Measurements from ENCODE around the gene GTSF1L.

Gene GTSF1L

DNA sequence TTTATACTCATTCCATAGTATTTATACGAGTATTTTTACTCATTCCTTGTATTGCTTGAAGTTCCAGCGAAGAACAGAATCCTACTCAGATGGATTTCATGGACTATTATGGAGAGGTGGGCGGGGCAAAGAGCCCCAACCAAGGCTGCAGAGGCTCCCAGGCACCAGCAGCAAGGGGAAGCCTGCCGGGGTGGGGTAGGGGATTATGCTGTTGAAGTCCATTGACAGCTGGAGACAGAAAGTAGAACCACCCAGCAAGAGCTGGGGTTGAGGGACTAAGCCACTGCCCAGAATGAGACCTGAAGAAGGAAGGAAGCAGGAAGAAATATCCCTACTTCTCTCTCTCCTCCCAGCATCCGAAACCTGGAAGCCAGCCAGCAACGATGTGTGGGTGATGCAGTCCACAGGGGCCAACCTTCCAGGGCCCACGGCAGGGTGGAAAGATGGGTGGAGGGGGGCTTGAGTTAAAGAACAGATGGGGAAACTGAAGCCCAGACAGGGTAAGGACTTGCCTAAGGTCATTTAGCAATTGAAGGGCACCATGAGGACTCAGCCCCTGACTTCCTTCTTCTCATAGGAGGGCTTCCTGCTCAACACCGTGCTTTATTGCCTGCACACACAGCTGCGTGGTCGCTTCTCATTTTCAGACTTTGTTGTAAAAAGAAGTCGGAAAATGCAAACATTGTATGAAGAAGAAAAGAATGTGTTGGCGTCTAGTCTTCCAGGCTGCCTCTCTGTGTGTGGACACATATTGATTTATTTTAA, 18.3 kb upstream of the GTSF1L start:
- DNase-seq (ENCODE audit: low spot score): no peak

DNA sequence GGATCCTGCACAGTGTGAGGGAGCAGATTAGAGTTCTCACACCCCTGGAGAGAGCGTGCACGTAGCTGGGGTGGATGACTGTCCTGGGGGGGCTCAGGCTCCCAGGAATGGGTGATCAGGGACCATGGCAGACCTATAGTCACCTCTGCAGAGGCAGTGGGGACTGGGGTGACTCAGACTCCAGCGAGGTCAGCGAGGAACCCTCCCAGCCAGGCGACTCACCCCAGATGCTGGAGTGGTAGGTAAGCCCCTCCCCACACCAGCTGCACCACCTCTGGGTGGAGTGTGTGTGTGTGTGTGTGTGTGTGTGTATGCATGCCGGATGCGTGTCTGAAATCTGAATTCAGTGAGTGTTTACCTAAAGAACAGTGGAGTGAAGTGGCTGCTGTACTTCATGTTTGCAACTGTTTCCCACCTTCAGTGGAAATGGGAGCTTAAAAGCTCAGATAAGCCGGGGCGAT, 17.4 kb upstream of the GTSF1L start:
- DNase-seq (ENCODE audit: low spot score): no peak

- DNase-seq (ENCODE audit: low spot score): no peak
These were observed 13.8 kb upstream of the GTSF1L start for GRCh38 chr20:43740642-43741041.

DNA sequence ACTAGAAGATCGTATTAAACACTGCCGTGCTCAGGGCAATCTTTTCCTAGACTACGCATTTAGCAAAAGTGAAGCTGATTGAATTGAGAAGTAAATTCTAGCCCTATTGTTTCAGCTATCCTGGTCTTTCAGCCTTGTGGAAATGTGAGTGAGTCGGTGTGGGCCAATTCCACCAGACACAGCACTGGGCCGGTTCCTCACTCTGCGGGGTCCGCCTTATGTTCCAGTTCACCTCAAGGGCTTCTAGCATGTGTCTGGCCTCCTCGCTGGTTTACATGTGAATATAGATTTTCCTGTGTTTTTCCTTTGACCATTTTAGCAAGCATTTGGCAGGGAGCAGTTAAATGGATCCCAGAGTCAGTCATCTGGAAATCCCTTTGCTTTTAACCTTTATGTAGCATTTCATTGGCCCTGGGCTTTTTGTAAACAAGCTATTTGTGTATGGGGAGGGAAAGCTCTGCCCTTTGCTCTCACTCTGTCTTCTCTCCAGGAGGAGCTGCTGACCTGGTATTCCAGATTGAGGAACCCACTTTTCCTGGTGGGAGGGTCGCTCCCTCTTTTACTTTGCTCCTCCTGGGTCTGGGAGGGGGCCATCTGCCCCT, 12.4 kb upstream of the GTSF1L start:
- DNase-seq (ENCODE audit: low spot score): no peak

- no peak for DNase-seq (ENCODE audit: low spot score)
These were observed 11.1 kb upstream of the GTSF1L start for GRCh38 chr20:43737925-43738324.

DNA sequence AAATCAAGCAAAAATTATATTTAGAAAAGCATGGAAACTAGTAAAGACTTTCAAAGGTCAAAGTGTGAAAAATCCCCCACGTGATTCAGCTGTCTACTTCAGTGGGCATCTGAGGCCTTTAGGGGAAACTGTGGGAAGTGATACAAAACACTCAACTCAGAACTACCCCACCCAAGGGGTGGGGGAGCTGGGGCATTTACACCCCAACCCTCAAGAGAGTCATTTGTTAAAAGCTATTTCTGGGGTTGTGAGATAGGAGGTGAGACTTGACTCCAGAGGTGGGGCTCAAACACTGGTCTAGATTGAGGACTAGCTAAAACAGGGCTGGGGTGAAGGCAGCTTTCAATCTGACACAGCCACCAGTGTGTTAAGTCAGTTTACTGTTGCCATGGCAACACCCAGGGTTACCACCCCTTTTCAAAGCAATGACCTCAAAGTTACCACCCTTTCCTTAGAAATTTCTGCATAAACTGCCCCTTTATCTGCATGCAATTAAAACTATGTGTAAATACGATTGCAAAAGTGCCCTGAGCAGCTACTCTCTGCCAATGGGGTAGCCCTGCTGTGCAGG, 9.9 kb upstream of the GTSF1L start:
- peak; percentile 27 for DNase-seq (ENCODE audit: low spot score)

- no peak for DNase-seq (ENCODE audit: low spot score)
These were observed 5.1 kb upstream of the GTSF1L start for GRCh38 chr20:43731927-43732326.

- DNase-seq (ENCODE audit: low spot score): no peak
These were observed 4.7 kb upstream of the GTSF1L start for GRCh38 chr20:43731469-43731868.

- DNase-seq (ENCODE audit: low spot score): no peak
These were observed 2.0 kb upstream of the GTSF1L start for GRCh38 chr20:43728686-43729255.

DNA sequence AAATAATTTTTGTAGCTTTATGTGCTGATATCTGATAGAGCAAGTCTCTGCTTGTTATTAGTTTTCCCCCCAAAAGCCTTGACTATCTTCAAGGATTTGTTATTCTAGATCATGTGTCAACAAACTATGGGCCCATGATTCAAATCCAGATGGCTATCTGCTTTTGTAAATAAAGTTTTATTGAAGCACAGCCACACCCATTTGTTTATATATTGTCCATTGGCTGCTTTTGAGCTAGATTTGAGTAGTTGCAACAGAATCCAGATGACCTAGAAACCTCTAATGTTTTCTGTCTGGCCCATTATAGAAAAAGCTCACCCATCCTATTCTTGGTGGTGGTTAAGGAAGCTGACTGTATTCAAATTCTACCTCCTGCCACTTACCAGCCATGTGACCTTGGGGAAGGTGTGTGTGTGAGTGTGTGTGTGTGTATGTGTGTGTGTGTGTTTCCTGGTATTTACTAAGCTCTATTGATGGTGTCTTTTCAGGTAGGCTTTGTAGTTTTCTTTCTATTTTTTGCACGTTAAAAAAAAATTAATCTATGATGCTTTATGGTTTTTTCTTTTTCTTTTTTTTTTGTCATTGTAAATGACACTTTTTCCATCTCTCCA, 1.3 kb upstream of the GTSF1L start:
- peak; percentile 59 for DNase-seq (ENCODE audit: low spot score)

- no peak for DNase-seq (ENCODE audit: low spot score)
These were observed 469 bp downstream of the GTSF1L start for GRCh38 chr20:43726333-43726732.

GRCh38 chr20:43725666-43726065, 1.1 kb downstream of the GTSF1L start:
- DNase-seq (ENCODE audit: low spot score): no peak

DNA sequence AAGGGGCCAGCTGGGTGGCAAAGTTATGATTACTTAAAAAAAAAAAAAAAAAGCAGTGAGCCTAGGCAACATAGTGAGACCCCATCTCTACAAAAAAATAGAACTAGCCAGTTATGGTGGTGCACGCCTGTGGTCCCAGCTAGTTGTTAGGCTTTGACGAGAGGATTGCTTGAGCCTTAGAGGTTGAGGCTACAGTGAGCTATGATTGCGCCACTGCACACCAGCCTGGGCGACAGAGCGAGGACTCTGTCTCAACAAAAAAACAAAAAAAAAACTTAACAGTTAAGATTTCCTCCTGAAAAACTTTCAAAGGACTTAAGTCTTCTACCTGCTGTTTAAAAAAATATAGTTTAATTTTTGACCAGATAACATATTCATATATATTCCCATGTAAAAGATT, 2.4 kb downstream of the GTSF1L start:
- no peak for DNase-seq (ENCODE audit: low spot score)

DNA sequence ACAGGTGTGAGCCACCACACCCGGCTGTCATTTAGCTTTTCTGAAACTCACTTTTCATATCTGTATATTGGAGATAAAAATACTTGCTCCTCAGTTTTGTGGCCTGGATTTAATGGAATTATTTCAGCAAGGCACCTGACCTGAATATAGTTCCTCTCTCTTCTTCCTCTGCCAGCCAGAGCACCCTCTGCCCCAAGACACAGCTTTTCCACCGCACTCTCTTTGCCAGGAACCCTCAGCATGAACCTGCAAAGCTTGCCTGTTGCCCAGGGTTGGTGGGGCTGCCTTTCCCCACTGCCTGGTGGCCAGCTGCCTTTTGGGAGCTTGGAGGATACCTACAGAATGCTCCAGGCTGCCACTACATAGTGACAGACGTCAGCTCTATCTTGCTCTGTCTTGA, 3.1 kb downstream of the GTSF1L start:
- no peak for DNase-seq (ENCODE audit: low spot score)

DNA sequence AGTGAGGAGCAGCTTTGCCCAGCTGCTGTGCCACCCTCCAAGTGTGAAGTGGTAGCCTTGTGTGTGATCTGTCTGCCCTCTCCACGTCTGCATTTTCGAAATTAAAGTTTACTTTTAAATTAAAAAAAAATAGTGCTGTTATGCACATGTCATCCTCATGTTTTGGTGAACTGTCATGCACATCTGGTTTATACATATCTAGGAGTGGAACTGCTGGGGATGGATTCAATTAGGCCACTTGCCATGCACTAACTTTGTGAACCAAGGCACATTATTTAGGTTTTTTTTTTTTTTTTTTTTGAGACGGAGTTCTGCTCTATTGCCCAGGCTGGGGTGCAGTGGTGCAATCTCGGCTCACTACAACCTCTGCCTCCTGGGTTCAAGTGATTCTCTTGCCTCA, 3.6 kb downstream of the GTSF1L start:
- no peak for DNase-seq (ENCODE audit: low spot score)

- DNase-seq (ENCODE audit: low spot score): peak; percentile 57
These were observed 4.7 kb downstream of the GTSF1L start for GRCh38 chr20:43722153-43722505.

DNA sequence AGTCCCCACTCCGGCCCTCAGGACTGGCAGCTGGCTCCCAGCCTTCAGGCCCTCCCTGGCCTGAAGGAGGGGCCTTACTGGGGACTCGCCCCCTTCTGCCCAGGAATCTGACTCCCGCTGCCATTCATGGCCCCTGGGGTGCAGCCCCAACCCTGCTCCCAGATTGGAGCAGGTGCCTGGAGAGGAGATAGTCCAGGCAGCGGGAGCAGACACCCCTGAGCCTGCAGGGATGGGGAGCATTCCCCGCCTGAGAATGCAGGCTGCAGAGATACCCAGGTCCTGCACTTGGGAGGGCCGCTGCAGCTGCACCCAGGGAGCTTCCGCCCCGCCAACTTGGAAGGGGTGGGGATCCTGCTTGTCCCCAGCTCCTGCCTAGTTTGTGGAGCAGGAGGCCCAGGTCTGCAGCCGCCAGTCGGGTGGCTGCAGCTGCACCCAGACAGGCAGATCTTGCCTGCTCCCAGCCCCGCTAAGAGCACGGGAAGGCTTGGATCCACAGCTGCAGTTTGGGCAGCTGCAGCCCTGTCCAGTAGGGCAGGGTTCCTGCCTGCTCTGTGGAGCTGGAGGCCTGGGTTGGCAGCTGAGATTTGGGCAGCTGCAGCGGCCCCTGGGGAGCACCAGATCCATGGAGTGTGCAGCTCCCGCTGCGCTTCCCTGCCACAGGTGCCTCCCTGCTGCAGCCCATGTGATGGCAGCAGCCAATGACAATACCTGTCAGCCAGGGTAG, 5.2 kb downstream of the GTSF1L start:
- DNase-seq (ENCODE audit: low spot score): no peak

GRCh38 chr20:43721097-43721428, 5.7 kb downstream of the GTSF1L start:
- no peak for DNase-seq (ENCODE audit: low spot score)

DNA sequence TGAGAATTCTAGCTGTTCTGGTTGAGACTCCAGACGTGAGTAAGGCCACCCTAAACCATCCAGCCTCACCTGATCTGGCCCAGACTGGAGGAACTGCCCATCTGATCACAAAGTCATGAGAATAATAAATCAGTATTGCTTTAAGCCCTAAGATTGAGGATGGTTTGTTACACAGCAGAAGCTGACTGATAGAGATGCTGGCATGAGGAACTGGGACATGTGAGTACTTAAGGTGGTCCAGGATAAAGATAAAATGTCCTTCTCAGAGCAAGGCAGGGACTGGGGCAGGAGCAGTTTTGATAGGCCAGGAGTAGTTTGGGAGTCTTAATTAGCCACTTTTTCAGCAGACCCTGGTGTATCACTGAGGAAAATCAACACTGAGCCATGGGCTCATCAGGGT, 6.8 kb downstream of the GTSF1L start:
- no peak for DNase-seq (ENCODE audit: low spot score)

- DNase-seq (ENCODE audit: low spot score): no peak
These were observed 9.2 kb downstream of the GTSF1L start for GRCh38 chr20:43717616-43717995.

- DNase-seq (ENCODE audit: low spot score): no peak
These were observed 9.8 kb downstream of the GTSF1L start for GRCh38 chr20:43716757-43717615.

Measured in CD4-positive, alpha-beta T cell treated with Interleukin-15 for 4 hours (primary cell).